Measurements from ENCODE around the gene BAIAP3.
"Not testable (repeated sequence)": the region's sequence is repeated elsewhere in the genome, so short reads cannot be mapped to it uniquely, and the experiment has no call there.

BAIAP3 gene, protein sequence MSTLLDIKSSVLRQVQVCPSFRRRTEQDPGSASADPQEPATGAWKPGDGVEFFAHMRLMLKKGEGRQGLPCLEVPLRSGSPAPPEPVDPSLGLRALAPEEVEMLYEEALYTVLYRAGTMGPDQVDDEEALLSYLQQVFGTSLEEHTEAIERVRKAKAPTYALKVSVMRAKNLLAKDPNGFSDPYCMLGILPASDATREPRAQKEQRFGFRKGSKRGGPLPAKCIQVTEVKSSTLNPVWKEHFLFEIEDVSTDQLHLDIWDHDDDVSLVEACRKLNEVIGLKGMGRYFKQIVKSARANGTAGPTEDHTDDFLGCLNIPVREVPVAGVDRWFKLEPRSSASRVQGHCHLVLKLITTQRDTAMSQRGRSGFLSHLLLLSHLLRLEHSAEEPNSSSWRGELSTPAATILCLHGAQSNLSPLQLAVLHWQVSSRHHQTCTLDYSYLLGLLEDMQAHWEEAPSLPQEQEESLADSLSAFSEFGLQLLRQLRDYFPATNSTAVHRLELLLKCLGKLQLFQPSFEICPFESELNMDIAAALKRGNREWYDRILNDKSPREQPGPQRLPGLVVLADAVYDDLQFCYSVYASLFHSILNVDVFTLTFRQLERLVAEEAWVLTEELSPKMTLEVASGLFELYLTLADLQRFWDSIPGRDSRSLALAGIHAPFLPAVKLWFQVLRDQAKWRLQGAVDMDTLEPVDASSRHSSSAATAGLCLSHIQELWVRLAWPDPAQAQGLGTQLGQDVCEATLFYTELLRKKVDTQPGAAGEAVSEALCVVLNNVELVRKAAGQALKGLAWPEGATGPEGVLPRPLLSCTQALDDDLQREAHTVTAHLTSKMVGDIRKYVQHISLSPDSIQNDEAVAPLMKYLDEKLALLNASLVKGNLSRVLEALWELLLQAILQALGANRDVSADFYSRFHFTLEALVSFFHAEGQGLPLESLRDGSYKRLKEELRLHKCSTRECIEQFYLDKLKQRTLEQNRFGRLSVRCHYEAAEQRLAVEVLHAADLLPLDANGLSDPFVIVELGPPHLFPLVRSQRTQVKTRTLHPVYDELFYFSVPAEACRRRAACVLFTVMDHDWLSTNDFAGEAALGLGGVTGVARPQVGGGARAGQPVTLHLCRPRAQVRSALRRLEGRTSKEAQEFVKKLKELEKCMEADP

DNA sequence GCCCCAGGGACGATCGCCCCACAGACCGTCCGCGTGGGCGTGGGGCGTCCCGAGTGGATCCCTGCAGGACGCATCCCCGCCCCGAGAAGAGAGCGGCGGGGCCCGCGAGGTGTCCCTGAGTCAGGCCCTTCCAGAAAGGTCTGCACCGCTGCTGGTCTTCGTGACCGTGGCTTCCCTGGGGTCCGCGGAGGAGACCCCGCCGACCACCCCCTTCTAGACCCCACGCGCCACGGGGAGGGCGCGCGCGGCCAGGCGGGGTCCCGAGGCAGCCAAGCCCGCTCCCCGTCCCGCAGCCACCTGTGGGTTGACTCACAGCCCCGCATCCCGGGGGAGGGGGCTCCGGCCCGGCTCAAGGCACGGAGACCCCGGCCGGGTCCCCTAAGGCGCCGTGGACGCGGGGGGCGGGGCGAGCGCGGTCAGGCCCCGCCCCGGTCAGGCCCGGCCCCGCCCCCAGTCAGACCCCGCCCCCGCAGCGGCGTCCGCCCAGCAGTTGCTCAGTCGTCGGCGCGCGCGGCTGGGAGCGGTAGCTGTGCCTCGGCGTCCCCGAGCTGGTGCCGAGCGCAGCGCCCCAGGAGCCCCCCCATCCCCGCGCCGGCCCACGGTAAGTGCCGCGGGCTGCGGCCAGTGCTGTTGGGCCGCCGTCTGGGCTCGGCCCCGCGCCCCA lies at the start of gene BAIAP3:
BAIAP3 (plus strand) TSS at position 497 of the 664 bp plus-strand sequence. CDS start 4,905 bp downstream, outside the sequence.
- peak in 26 of 58 donors; percentile 6 to 58 (median 30) for DNase-seq

DNA sequence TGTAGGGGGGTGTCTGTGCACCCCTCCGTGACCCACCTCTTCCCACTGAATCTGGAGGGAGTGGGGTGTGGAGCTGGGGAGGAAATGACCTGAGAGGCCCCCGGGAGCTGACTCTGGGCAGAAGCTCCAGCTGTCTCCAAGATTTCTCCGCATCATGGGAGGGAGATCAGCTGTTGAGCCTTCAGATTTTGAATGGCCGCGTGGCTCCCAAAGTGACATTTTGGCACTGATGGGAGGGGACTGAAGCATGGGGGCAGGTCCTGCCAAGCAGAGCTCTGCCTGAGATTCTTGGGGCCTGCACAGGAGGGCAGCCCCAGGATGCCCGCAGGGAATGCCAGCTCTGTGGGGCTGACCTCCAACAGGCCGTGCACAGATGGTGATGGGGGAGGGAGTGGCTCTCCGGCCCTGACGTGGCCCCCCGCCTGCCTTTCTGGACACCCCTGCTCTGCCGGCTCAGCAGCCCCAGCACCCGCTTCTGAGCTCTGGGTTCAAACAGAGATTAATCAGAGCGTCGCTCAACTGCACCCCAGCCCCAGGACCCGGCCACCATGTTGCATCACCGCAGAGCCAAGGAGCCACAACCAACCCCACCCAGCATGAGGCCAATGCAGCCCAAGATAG lies 49.3 kb upstream of the BAIAP3 start:
- DNase-seq: no peak

DNA sequence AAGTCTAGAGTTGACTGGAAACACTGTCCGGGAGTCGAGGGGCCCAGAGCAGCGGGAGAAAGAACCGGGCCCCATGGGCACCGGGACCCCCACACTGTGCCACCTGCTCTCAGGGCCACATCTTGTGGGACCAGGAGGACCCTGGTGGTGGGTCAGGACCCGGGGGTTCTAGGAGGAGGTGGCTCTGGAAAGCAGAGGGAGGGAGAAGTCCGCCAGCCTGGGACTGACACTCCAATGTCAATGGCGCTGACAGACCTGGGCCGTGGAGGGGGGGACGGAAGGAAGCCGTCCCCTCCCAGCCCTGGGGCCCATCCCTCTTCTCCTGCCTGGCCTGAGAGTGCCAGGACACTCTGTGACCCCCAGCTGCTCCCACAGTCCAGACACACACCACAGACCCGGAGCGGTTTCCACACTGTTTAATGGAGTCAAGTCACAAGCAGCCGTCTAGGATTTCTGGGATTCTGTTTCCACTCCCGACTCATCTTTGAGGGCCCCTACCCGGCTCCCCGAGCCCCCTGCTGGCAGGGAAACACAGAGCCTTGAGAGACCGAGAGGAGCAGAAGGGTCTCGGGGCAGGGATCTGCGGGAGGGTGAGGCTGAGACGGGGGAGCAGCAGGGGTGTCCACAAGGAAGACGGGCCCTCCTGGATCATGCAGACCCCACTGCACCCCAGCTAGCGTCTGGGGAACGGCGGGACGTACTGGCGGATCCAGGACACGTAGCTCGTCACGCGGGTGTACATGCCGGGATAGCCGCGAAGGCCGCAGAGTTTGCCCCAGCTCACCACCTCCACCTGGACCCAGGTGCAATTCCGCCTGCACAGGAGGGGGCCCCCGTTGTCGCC lies 47.6 kb upstream of the BAIAP3 start:
- no peak for DNase-seq

DNA sequence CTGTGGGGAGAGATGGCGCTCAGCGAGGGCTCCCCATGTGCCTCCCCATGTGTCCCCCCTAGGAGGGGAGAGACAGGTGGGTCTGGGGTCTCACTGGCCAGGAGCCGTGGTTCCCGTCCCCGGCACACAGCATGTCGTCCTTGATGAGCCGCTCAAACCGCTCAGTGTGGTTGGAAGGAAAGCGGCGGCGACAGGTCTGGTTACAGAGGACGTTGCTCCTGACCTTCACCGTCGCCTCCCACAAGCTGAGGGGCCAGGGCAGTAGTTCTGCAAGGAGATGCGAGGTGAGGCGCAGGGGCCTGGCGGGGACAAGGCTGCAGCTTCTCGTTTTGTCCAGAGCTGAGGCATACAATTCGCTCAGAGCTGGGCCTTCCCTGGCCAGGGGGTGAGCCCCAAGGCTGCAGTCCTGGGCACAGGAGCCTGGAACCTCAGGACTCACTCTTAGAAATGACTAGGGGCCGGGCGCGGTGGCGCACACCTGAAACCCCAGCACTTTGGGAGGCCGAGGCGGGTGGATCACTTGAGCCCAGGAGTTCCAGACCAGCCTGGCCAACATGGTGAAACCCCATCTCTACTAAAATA lies 46.8 kb upstream of the BAIAP3 start:
- DNase-seq: no peak

DNA sequence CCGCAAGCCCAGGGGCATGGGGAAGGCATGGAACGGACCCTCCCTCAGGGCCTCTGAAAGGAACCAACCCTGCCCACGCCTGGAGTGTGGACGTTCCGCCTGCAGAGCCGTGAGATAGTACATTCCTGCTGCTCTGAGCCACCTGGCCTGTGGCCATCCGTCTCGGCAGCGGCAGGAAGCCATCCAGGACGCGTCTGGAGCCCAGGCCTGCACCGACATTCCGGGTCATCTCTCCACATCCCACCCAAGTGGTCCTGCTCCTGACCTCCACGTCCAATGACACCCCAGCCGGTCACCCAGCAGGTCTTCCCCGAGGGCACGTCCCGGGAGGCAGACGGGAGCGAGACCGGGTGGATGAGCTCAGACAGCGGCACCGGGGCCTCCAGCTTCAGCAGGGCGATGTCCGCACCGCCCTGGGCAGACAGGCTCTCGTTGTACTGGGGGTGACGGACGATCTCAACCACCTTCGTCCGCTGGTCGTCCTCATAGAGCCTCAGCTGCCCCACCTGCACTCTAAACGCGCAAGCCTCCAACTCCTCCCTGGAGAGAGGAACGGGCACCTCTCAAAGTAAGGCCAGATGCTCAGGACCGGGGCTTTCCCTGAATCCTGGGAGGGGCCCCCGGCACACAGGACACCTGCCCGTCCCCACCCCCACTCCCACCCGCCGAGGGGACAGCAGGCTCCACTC lies 45.3 kb upstream of the BAIAP3 start:
- no peak for DNase-seq

DNA sequence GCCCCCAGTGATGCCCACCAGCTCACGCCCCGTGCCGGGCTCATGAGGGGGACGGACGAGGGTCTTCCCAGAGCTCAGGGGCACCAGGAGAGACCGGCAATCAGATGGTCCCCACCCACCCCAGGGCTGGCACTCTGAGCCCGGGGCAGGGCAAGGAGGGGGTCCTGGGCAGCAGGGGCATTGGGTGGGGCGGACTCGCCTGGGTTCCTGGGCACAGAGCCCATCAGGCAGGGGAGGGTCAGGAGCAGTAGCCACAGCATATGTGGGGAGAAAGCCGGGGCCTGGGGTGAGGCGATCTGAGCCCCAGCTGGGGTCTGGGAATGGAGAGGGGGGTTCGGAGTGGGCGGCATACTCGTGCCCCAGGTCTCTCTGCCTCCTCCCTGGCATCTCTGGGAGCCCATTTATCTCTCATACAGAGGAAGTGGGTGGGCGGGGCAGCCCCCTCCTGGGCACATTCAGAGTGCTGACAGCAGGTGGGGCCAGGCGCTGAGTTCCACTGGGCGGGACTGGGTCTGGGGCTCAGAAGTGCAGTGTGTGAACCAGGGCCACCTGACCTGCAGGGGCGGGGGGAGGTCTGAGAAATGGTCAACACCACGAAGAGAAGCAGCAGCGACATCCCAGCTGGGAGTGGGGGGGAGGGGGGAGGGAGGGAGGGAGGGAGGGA lies 44.5 kb upstream of the BAIAP3 start:
- DNase-seq: no peak

DNA sequence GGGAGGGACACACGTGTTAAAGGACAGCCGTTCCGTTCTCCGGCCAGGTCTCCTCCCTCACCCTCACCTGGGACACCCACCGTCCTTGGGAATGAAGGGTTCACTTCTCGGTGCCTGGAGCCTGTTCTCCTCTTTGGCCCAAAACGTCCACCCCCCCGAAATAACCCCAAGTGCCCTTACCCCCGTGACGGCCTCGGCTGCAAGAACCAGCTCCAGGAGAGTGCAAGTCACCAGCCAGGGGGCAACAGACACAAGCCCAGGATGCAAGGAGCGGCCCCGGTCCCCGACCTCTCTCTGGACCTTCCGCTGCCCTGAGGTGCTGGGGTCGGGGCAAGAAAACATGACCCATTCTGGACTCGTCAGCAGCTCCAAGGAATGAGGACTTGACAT lies 44.0 kb upstream of the BAIAP3 start:
- DNase-seq: no peak

DNA sequence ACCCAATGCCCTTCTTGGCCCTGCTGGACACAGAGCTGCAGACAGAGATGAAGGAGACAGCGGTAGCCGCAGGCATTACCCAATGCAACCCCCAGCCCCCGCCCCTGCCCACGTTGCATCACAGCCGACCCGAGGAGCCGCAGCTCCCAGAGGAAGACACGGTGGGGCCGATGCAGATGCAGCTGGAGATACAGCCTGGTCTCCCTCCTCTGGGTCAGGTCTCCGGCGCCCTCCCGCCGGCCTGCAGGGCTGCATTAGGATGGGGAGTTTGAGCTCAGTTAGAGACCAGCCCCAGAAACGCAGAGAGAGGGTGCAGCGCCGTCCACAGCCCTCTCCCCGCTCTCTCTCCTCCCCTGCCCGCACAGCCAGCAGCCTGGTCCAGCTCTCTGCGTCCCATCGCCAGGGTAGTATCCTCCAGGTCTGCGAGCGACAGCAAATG lies 43.4 kb upstream of the BAIAP3 start:
- DNase-seq: no peak

DNA sequence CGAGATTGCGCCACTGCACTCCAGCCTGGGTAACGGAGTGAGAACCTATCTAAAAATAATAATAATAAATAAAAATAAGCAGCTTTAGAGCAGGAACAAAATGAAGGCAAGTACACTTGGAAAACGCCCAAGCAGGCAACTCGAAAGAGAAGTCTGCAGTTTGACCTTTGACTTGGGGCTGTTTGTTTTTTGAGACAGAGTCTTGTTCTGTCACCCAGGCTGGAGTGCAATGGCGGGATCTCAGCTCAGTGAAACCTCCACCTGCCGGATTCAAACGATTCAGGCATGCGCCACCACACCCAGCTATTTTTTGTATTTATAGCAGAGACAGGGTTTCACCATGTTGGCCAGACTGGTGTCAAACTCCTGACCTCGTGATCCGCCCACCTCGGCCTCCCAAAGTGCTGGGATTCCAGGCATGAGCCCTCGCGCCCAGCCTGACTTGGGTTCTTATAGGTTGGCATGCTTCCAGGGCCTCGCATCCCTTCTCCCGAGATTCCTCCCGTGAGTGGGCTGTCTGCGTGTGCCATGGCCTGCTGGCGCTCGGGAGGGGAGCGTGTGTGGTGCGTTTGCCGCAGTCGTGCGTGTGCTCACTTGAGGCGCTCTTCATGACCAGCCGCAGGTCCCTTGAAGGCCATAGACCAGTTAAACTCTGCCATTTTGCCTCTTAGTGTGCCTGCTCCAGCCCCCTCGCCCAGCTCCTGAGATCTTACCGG lies 42.4 kb upstream of the BAIAP3 start:
- DNase-seq: no peak

DNA sequence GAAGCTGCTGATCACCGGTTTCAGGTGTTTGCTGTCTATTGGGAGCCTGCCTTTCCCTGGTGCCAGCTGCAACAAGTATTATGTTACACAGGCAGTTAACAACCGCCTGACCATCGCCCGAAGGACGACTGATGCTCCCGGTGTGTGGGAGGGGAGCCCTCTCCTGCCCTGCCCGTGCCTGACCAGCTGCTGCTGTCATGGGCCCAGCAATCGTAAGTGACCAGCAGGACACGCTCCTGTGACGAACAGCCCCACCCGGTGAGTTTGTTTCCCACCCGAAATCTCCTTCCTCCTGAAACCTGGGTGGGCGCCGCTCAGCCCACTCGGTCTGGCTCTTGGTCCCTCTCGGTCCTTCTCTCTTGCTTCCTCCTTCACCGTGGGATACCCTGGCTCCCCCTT lies 41.9 kb upstream of the BAIAP3 start:
- no peak for DNase-seq

DNA sequence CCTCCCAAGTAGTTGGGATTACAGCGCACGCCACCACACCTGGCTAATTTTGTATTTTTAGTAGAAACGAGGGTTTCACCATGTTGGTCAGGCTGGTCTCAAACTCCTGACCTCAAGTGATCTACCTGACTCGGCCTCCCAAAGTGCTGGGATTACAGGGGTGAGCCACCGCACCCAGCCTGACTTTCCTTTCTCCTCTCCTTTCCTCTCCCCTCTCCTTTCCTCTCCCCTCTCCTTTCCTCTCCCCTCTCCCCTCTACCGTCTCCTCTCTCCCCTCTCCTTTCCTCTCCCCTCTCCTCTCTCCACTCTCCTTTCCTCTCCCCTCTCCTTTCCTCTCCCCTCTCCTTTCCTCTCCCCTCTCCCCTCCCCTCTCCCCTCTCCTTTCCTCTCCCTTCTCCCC lies 41.2 kb upstream of the BAIAP3 start:
- DNase-seq: not testable (repeated sequence)

DNA sequence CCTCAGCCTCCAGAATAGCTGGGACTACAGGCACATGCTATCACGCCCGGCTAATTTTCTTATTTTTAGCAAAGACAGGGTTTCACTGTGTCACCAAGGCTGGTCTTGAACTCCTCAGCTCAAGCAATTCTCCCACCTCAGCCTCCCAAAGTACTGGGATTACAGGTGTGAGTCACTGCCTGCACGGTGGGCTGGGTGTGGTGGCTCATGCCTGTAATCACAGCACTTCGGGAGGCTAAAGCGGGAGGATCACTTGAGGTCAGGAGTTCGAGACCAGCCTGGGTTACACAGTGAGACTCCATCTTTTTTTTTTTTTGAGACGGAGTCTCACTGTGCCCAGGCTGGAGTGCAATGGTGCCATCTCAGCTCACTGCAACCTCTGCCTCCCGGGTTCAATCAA lies 40.6 kb upstream of the BAIAP3 start:
- not testable (repeated sequence) for DNase-seq

DNA sequence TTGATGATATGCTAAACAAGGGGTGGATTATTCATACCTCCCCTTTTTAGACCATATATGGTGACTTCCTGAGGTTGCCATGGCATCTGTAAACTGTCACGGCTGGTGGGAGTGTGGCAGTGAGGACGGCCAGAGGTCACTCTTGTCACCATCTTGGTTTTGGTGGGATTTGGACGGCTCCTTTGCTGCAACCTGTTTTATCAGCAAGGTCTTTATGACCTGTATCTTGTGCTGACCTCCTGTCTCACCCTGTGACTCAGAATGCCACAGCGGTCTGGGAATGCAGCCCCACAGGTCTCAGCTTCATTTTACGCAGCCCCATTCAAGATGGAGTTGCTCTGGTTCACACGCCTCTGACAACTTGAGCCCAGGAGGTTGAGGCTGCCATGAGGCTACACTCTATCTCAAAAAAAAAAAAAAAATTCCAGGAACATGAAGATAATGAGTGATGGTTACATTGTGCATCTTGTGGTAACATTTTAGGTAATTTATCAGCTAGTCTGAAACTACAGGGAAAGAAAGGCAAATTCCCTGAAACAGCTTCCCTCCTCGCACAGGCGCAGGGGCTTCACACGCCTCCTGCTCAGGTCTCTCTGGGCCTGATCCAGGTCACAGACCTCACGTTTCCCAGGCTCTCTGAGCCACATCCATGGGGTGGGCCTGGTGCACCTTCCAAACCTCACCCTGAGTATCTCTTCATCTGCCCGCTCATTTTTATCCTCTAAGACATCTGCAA lies 39.4 kb upstream of the BAIAP3 start:
- DNase-seq: no peak

DNA sequence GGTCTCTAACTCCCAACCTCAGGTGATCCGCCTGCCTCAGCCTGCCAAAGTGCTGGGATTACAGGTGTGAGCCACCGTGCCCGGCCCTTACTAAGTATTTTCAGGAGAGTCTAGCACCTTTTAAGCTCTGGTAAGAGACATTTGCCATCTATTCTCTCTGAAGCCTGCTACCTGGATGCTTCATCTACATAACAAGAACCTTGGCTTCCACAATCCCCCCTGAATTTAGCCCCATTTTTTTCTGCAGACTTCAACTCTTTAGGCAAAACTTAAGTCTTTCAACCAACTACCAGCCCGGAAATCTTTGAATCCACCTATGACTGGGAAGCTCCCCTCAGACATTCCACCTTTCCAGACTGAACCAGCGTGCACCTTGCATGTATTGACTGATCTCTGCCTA lies 38.0 kb upstream of the BAIAP3 start:
- no peak for DNase-seq

DNA sequence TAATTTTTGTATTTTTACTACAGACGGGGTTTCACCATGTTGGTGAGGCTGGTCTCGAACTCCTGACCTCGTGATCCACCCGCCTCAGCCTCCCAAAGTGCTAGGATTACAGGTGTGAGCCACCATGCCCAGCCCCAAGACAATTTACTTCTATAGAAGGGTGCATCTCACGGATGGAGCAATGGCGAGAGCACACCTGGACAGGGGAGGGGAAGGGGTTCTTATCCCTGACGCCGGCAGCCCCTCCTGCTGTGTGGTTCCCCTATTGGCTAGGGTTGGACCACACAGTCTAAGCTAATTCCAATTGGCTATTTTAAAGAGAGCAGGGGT lies 36.8 kb upstream of the BAIAP3 start:
- not testable (repeated sequence) for DNase-seq

DNA sequence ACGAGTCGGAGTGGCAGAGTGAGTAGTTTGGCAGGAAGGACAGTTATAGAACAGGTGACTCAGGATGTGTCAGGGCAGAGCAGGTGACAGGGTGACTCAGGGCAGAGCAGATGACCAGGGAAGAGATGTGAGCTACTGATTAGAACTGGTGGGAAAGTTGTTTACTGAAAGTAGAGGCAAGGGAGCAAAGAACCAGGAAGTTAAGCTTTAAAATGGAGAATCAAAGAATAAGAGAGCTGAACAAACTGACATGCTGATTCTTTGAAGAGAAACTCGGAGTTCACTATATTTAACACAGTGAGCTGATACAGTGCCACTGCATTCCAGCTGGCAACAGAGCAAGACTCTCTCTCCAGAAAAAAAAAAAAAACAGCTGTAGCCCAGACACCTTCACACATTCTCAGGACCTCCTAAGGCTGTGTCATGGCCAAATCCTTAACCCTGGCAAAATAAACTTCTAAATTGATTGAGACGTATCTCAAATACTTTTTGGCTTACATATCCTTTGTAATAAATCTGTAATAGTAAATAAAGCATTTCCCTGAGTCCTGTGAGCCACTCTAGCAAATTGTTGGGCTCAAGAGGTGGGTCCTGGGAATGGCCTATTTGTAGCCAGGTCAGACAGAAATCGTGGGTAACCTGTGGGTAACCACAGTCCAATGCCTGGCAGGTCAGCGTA lies 36.3 kb upstream of the BAIAP3 start:
- DNase-seq: no peak

Measured in anterior cingulate cortex (tissue), 58 donors.